AG09309 (cell line): ENCODE measurements around the gene PARD6A.

Source experiments
- DNase-seq: peaks from one replicate; pipeline ENCODE4 v3.0.0-alpha.2; 2010; ENCODE audit warnings: low read depth
- H3K4me3 ChIP-seq: 2 replicates; pipeline ENCODE4 v1.5.1; 2011; ENCODE audit warnings: mild to moderate bottlenecking, low read depth, low read length, moderate library complexity; ENCODE audit not compliant: control insufficient read depth
- CTCF ChIP-seq: IDR thresholded peaks from 2 replicates; pipeline ENCODE4 v1.5.1; 2011; ENCODE audit warnings: mild to moderate bottlenecking, low read depth, low read length, inconsistent platforms; ENCODE audit not compliant: insufficient read depth, control insufficient read depth; ENCODE audit errors: missing control alignments

Gene PARD6A

GRCh38 chr16:67666032-67666551 lies 5.3 kb downstream of the PARD6A start:
- peak overlapping the region; percentile 48 for H3K4me3 ChIP-seq
- TF ChIP-seq CTCF = no peak
- DNase-seq = no peak

GRCh38 chr16:67666559-67667452 lies 6.0 kb downstream of the PARD6A start, which contains the start of the genes C16orf86 and ENKD1:
C16orf86 (plus strand) TSS chr16:67666814; CDS start chr16:67666971, 157 bp downstream.
ENKD1 (minus strand) TSS chr16:67666750; CDS start chr16:67666442, 308 bp downstream.
- peak within 1 kb of the TSS; percentile 48 for H3K4me3 ChIP-seq
- TF ChIP-seq CTCF = no peak
- DNase-seq = no peak

GRCh38 chr16:67667453-67667816 lies 6.7 kb downstream of the PARD6A start:
- H3K4me3 ChIP-seq = peak overlapping the region; percentile 48
- DNase-seq = no peak
- no peak for TF ChIP-seq CTCF

GRCh38 chr16:67667817-67668494 lies 7.2 kb downstream of the PARD6A start:
- peak; percentile 96 for TF ChIP-seq CTCF
- peak overlapping the region; percentile 48; the same call in 1 of the 2 replicates for H3K4me3 ChIP-seq
- peak; percentile 67 for DNase-seq

- H3K4me3 ChIP-seq = no peak overlapping the region
- TF ChIP-seq CTCF = peak; percentile 29
- DNase-seq = no peak
These were observed 7.9 kb downstream of the PARD6A start for GRCh38 chr16:67668495-67669157.

- H3K4me3 ChIP-seq = no peak overlapping the region
- no peak for DNase-seq
- TF ChIP-seq CTCF = no peak
These were observed 8.8 kb downstream of the PARD6A start for GRCh38 chr16:67669499-67670101.
